ENCODE results near the gene RCBTB2. TPM values are rescaled to one million over a fixed set of nuclear protein-coding genes. Genes with fewer than 3 reads are reported as not detected.

The RCBTB2 gene
- total RNA-seq, 1 donor from 2014 or later = 20.8 TPM

GRCh38 chr13:48449656-48450055 is 83.2 kb downstream of the RCBTB2 start:
- no peak for DNase-seq (ENCODE audit: low read depth)

- DNase-seq (ENCODE audit: low read depth) = peak; percentile 78
These were observed 83.8 kb downstream of the RCBTB2 start for GRCh38 chr13:48448959-48449614.

- DNase-seq (ENCODE audit: low read depth) = no peak
These were observed 84.5 kb downstream of the RCBTB2 start for GRCh38 chr13:48448285-48448958.

DNA sequence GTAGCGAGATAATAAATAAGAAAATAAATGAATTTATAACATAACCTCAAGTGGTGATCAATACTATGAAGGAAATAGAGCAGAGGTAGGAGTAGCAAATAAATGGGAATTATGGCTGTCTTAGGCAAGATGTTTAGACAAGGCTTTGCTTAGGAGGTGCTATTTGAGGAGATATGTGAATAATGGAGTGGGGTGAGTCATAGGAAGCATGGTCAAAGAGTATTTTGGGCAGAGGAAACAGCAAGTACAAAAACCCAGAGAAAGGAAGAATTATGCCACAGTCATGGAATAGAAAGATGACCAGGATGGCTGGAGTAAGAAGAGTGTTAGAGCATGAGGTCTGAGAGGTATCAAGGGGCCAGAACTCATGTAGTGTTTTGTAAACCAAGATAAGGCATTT is 86.4 kb downstream of the RCBTB2 start:
- DNase-seq (ENCODE audit: low read depth) = peak; percentile 68

GRCh38 chr13:48443442-48444208 is 89.3 kb downstream of the RCBTB2 start:
- DNase-seq (ENCODE audit: low read depth) = no peak

Other genes with a start within 250 kb of the RCBTB2 start
- 53.1 and 87.3 TPM in 2 replicates for gene RB1, start 229.3 kb downstream of the RCBTB2 start, total RNA-seq
- gene LPAR6, start 120.0 kb downstream of the RCBTB2 start, total RNA-seq = 6.9 and 14.2 TPM in 2 replicates
- gene CYSLTR2, start 120.8 kb upstream of the RCBTB2 start, total RNA-seq = 0.50 TPM in 1 of 2 replicates, not detected in the other

Data from renal cortical epithelial cell (primary cell).